CD4-positive, alpha-beta T cell treated with Interleukin-17A for 4 hours (primary cell): ENCODE measurements around the gene RASAL2.

Source experiments
- DNase-seq: peaks from one replicate; pipeline ENCODE4 v3.0.0-alpha.2; 2020; ENCODE audit warnings: mixed read lengths

RASAL2 gene

GRCh38 chr1:178093951-178094738 is at the start of gene RASAL2:
TSS of gene RASAL2 (plus strand) at chr1:178094104. CDS start at chr1:178094493, 389 bp downstream.
- no peak for DNase-seq

DNA sequence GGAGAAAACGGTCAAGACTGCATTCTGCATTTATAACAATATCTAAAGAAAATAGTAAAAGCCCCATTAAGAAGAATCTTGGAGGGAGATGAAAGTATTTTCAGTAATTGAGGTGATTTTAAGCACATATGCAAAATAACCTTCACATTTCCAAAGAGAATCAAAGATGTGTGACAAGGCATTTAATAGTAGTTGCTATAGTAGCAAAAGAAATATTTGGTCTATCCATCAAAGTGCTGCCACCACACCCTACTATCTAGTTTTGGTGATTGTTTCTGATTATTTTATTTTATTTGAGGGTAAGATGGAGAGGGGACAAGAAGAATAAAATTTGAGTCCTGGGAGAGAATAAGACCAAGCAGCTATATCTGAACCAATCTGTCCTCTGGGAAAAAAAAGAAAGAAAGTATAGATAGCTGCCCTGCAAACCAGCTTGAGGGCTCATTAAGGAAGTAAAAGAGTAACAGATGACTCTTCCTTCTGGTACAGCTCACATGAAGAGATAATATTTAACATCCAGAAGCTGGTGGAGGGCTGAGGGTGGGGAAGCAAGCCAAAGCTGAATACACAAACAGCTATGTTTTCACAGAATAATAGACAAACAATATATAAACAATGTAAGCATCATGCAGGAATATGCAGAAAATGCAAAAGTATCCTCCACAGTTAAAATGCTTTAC is 47.2 kb upstream of the RASAL2 start:
- no peak for DNase-seq

DNA sequence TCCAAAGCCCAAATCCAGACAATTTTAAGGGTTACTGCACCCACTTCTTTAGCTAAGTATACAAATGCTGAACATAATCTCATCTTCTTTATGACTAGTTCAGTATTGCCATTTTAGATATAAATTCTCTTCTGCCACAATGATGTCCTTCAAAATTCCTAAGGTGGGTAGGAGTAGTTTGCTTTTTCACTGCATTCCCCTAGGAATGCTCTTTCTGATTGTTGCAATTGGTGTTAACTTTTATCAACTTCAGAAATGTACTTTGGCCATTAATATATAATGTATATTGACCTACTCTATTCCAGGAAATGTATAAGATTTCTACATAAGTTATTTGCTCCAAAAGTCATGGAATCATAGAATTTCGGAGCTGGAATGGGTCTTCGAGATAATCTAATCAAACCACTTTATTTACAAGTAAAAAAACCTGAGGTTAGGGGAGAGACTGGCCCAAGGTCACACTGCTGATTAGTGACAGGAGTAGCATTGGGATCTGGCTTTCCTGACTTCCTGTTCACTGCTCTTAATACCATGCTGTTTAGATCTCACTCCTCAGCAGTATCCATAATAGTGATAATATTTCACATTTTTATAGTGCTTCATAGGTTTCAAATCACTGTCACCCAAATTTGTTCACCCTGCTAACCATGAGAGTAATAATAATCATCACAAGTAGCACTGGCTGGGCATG is 46.4 kb upstream of the RASAL2 start:
- no peak for DNase-seq

DNA sequence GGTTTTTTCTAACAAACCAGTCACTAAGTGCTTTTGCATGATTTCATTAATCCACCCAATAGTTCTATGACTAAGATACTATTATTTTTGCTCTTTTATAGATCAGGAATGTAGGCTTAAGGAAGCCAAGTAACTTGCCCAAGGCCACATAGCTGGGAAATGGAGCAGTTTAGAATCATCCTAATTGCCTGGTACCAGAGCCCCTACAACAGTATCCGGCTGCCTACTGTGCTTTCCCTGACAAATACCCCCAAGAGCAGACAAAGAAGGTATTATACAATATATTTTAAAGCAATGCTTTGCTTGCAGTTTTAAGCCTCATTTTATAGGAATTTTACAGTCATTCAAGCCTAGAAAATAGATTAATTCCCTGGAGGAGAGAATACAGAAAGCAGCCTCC is 45.5 kb upstream of the RASAL2 start:
- no peak for DNase-seq

GRCh38 chr1:178048883-178049282 is 45.0 kb upstream of the RASAL2 start:
- DNase-seq: no peak

DNA sequence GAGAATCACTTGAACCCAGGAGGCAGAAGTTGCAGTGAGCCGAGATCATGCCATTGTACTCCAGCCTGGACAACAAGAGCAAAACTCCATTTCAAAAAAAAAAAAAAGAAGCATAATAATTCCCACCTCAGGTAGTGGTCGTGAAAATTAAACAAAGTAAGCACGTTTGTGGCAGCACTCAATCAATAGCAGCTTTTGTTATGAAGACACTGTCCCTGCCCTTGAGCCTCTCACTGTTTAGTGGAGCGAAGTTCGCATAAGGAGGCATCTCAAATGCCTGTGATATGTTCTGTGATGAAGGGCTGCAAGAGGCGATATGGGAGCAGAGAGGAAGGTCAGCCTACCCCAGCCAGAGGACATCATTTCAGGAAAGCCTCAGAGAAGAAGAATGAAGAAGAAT is 43.8 kb upstream of the RASAL2 start:
- no peak for DNase-seq

GRCh38 chr1:178051071-178051470 is 42.8 kb upstream of the RASAL2 start:
- DNase-seq: no peak

DNA sequence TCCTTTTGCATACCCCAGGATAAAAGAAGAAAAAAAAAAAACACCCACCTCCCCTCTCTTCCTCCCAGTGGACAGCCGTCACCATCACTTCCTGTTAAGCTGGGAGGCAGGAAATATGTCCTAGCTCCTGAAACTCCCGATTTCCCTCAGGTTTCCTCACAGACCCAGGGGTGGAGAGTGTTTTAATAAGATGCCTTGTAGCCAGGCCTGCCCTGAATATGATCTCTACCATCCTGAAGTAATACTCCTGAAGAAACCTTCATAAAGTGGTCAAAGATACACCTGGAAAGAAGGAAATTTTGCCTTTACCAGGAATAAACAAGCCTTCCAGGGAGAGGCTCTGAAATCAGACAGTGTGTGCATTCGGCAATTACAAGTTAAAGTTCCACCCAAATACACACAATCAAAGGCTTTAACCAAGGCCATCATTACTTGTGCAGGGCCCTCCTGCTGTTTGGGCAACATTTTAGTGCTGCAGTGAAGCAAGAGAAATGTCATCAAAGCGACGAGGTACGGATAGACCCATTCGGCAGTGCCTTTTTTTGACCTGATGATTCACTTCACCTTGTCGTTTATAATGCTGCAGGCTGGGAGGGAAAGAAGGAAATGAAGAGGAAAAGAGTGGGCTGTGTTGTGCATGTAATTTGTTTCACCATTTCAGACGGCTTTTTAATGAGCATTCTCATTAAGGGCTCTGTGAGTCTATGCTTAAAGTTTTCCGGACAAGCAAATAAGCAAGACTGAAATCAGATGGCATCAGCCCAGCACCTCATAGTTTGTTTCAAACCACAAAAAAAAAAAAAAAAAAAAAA is 41.0 kb upstream of the RASAL2 start:
- DNase-seq: no peak

DNA sequence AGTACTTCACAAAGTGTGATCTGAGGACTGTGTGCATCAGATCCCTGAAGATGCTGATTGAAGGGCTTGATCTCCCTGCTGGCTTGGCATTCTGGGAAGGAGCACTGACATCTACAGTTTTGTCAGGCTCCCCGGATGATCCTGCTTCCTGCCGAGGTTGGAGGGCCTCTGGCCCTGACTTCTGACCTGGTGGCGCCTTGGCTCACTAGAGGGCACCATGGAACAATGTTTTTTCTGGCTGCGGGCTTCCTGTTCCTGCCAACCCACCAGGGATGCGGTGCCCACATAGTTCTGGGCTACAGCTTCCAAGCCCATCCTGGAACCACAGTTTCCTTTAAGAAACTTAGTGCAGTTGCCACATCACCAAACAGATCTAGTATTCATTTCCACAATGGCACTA is 38.8 kb upstream of the RASAL2 start:
- no peak for DNase-seq

- DNase-seq: no peak
Measured at GRCh38 chr1:178055779-178056471, 38.0 kb upstream of the RASAL2 start.

DNA sequence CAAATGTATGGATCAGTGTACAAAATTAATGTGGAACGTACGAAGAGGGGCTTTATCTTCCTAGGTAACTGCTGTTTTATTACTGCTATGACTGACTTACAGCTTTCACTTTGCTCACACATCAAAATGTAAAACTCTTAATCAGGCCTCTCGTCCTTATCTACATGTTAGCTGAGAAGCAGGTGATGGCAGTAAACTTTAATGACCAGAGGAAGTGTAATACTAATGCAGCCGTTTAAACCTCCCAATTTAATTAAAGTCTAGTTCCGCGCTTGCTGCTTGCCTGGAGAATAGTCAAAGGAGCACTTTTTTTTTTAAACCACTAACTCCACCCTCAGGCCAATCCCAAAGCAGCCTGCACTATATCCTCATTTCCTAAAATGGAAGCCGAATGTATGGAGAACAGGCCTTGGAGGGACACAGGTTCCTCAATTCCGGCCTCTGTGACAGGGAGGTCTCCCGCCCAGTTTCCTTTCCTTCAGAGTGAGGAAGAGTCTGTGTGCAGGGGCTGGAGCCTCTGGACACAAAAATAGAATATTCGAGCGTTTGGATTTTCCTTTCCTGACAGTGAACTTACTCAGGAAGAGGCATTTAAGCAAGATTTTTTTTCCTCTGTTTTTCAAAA is 36.7 kb upstream of the RASAL2 start:
- no peak for DNase-seq

GRCh38 chr1:178057912-178058534 is 35.9 kb upstream of the RASAL2 start:
- DNase-seq: no peak

DNA sequence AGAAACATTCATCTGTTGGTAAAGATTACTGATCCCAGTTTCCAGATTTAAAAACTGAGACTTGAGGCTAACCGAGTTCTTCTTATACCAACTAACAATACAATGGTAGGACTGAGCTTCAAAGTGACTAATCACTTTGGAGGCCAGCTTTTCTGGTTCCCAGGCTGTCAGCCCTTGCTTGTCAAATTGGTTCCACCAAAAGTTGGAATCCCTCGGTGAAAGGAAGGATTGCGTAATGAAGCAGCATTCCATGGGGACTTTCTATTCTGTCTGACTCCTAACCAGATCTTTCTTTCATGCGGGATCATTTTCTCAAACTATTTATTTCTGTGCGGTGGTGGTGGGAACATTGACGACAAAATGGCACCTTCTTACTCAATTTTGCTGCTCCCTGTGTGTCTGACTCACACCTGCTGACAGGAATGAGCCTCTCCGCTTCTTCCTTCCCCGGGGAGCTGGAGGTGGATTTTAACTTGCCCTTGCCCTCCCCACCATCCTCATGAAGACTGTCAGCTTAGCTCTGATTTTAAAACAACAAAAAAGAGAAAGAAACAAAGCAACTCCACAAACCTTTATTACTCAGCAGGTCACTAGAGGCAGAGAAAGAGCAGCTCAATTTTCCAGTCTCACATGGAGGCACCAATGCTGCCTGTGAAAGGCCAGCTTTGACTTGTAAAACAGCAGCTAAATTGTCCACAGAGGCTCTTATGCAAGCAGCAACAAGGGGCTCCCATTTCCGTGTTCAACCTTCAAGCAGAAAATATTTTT is 32.9 kb upstream of the RASAL2 start:
- no peak for DNase-seq

DNA sequence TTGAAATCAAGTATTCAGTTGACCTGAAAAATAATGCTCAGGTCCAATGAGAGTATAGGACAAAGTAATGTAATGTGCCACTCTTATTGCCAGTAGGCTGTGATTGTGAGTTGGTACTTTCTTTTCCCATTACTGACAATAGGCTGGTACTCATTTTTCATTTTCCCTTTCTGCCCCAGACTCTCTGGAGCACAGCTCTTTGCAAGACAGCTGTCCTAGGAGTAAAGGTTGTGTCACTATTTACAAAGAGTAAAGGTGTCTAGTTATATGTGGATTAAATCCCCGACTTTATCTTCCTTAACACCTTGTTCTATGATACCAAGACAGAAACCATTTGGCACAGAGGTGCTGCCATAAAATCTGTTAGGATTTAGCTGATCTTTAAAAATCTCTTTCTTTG is 32.3 kb upstream of the RASAL2 start:
- DNase-seq: no peak

DNA sequence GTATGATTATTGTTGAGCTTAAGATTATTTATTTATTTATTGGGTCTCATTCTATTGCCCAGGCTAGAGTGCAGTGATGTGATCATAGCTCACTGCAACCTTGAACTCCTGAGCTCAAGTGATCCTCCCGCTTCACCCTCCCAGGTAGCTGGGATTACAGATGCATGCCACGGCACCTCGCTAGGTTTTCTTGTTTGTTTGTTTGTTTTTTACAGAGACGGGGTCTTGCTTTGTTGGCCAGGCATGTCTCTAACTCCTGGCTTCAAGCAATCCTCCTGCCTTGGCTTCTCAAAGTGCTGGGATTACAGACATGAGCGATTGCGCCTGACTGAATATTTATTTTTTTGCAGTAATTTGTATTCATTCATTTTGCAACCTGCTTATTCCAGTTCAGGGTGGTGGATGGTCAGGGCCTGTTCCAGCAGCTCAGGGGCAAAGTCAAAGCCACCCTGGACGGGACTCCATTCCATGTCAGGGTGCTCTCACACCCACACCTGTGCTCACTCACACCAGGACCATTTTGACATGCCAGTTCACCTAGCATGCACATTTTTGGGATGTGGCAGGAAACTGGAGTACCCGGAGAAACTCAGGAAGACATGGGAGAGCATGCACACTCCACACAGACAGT is 29.6 kb upstream of the RASAL2 start:
- no peak for DNase-seq

DNA sequence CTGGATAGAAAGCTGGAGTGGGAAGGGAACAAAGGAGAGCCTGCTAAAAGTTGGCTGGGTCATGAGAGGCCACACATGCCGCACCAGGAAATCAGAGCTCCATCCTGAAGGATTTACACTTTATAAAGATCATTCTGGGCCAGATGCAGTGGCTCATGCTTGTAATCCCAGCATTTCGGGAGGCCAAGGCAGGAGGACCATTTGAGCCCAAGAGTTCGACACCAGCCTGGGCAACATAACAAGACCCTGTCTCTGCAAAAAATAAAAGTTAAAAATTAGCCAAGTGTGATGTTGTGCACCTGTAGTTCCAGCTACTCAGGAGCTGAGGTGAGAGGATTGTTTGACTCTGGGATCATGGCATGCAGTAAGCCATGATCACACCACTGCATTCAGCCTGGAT is 28.7 kb upstream of the RASAL2 start:
- DNase-seq: no peak

GRCh38 chr1:178066296-178066907 is 27.5 kb upstream of the RASAL2 start:
- no peak for DNase-seq

- no peak for DNase-seq
Measured at GRCh38 chr1:178066908-178067614, 26.8 kb upstream of the RASAL2 start.

- no peak for DNase-seq
Measured at GRCh38 chr1:178071811-178072210, 22.1 kb upstream of the RASAL2 start.
